ENCODE data around the gene SIRT6.
"Not testable (repeated sequence)": the region's sequence is repeated elsewhere in the genome, so short reads cannot be mapped to it uniquely, and the experiment has no call there.

The SIRT6 gene

GRCh38 chr19:4129050-4129449, 53.3 kb downstream of the SIRT6 start:
- DNase-seq = not testable (repeated sequence)

GRCh38 chr19:4127322-4127721, 55.0 kb downstream of the SIRT6 start:
- not testable (repeated sequence) for DNase-seq

- DNase-seq = no peak
These were observed 57.7 kb downstream of the SIRT6 start for GRCh38 chr19:4124638-4125037.

All from SIG-M5 (cell line).